HG02678 (cell line): ENCODE measurements around the gene SCYL2.
"Not testable (repeated sequence)": the region's sequence is repeated elsewhere in the genome, so short reads cannot be mapped to it uniquely, and the experiment has no call there.

Experiments
- ATAC-seq: cut with Tn5 transposase; IDR thresholded peaks from one replicate; pipeline ENCODE4 v1.9.1; 2021; ENCODE audit warnings: mild to moderate bottlenecking, moderate library complexity; ENCODE audit not compliant: unreplicated experiment

SCYL2 gene

GRCh38 chr12:100258127-100258526, 8.8 kb upstream of the SCYL2 start:
- ATAC-seq: no peak

GRCh38 chr12:100263131-100263530, 3.8 kb upstream of the SCYL2 start:
- no peak for ATAC-seq

GRCh38 chr12:100265107-100265506, 1.9 kb upstream of the SCYL2 start:
- not testable (repeated sequence) for ATAC-seq

- peak; percentile 10 for ATAC-seq
Observed at GRCh38 chr12:100265732-100266584, 1.0 kb upstream of the SCYL2 start.

DNA sequence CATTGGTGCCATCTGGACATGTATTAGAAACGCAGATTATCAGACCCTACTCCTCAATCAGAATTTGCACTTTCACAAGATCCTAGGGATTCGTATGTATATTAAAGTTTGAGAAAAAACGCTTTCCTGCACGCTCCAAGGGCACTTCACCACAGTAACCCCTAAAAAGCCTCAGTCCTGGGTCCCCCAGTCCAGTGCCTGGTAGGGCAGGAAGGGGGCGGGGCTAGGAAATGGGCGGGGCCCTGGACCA, 467 bp upstream of the SCYL2 start:
- peak; percentile 81 for ATAC-seq

- peak; percentile 16 for ATAC-seq
Observed at GRCh38 chr12:100267603-100268281, 765 bp downstream of the SCYL2 start.

GRCh38 chr12:100268835-100269564, 2.0 kb downstream of the SCYL2 start:
- no peak for ATAC-seq

DNA sequence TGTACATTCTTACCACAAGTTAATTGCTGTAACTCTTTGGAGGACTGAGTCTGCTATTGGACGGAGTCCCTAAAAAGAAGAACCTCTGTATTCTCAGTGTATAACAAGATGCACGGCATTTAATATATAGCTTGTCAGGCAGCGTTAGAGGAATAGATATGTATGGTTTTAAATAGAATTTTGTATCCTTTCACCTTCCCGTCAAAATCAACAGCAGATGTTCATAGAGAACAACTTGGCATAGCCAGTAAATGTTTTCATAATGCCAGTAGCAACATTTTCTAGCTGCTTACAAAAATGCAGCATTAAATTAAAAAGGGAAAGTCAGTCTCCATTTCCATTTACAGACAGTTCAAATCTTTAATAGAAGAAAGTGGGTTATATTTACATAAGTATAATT, 6.8 kb downstream of the SCYL2 start:
- no peak for ATAC-seq

- ATAC-seq: no peak
Observed at GRCh38 chr12:100274291-100274690, 7.3 kb downstream of the SCYL2 start.

- no peak for ATAC-seq
Observed at GRCh38 chr12:100279159-100279558, 12.2 kb downstream of the SCYL2 start.

GRCh38 chr12:100279607-100280244, 12.7 kb downstream of the SCYL2 start:
- ATAC-seq: no peak

DNA sequence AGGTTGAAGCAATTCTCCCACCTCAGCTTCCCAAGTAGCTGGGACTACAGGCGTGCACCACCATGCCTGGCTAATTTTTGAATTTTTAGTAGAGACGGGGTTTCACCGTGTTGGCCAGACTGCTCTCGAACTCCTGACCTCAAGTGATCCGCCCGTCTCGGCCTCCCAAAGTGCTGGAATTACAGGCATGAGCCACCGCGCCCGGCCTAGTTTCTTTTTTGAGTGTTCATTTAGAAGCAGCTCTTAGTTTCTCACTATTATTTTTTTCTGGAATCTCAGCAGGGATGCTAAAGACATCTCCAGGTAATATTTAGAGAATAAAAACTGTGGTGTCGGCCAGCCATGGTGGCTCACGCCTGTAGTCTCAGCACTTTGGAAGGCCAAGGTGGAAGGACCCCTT, 17.6 kb downstream of the SCYL2 start:
- not testable (repeated sequence) for ATAC-seq

DNA sequence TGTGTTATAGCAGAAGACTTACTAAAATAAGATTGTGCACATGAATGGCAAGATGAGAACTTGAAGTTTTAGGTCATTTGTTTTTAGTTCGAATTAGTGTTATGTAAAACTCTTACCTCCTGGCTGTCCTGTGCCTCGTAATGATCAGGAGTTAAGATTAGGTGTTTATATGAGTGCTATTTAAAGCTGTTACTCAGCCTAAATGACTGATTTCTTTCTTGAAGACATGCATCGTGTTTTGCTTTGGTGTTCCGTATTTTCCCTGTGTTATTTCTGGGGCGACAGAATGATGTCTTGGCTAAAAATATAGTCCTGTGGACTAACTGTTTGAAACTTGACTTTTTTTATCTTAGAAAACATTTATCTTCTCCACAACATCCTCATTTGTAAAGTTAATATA, 22.1 kb downstream of the SCYL2 start:
- ATAC-seq: no peak

GRCh38 chr12:100290016-100290415, 23.0 kb downstream of the SCYL2 start:
- ATAC-seq: no peak

GRCh38 chr12:100293017-100293416, 26.0 kb downstream of the SCYL2 start:
- no peak for ATAC-seq

GRCh38 chr12:100294366-100294765, 27.4 kb downstream of the SCYL2 start:
- ATAC-seq: not testable (repeated sequence)

DNA sequence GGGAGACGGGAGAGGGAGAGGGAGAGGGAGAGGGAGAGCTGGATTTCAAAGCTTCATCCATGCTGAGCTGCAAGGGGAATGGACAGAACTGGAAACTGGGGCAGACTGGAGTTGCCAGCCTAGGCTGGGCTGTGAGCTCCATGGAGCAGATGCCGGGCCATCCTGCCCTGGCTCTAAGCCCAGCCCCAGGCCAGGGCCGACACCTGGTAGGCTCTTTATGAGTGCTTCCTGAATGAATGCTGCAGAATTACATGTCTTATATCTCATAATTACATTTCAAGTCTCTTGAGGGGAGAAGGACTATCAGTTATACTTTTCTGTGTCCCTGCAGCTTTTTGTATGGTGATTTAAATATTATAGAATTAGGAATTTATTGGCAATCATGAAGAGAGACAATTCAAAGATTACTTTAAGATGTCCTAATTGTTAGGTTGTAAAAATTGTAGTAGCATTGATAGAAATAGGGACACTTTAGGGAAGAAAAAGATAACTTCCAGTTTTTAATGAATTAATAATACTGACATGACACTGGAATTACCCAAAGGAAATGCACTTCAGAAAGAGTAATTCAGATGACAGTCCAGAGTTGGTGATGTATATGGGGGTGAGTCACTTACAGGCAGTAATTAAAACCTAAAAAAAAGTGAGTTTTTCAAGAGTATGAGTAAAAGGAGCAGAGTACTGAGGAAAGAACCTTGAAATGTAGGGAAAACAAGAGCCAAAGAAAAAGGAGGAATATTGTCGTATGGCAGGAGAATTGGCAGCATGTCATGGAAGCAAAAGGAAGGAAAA, 29.0 kb downstream of the SCYL2 start:
- ATAC-seq: no peak

GRCh38 chr12:100302081-100302480, 35.1 kb downstream of the SCYL2 start:
- no peak for ATAC-seq

DNA sequence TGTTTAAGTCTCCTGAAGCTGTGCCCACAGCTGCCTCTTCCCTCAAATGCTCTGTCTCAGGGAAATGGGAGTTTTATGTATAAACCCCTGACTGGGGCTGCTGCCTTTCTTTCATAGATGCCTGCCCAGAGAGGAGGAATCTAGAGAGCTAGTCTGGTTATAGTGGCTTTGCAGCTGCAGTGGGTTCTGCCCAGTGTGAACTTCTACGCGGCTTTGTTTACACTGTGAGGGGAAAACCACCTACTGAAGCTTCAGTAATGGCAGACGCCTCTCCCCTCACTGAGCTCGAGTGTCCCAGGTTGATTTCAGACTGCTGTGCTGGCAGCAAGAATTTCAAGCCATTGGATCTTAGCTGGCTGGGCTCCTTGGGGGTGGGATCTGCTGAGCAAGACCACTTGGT, 36.9 kb downstream of the SCYL2 start:
- no peak for ATAC-seq

DNA sequence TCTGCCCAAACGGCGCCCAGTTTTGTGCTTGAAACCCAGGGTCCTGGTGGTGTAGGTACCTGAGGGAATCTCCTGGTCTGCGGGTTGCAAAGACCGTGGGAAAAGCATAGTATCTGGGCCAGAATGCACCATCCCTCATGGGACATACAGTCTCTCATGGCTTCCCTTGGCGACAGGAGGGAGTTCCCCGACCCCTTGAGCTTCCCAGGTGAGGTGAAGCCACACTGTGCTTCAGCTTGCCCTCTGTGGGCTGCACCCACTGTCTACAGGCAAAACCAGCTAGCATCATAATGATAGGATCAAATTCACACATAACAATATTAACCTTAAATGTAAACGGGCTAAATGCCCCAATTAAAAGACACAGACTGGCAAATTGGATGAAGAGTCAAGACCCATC, 37.4 kb downstream of the SCYL2 start:
- ATAC-seq: not testable (repeated sequence)

DNA sequence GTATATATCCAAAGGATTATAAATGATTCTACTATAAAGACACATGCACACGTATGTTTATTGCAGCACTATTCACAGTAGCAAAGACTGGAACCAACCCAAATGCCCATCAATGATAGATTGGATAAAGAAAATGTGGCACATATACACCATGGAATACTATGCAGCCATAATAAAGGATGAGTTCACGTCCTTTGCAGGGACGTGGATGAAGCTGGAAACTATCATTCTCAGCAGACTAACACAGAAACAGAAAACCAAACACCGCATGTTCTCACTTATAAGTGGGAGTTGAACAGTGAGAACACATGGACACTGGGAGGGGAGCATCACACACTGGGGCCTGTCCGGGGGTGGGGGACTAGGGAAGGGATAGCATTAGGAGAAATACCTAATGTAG, 41.2 kb downstream of the SCYL2 start:
- not testable (repeated sequence) for ATAC-seq
